ENCODE measurements around the gene MKI67. TPM values are rescaled to one million over a fixed set of nuclear protein-coding genes. Genes with fewer than 3 reads are reported as not detected.

MKI67 gene
- total RNA-seq, 3 donors from 2014 or later (not counting 1 experiment from before 2014, with no cell fraction given) = 5.3 to 10.0 (median 6.8) TPM

- no peaks in the 10 kb centered on the region for H3K9me3 Mint-ChIP-seq
- TF ChIP-seq CTCF (IDR thresholded peaks at IDR 0.05) = no peak
- H3K27ac Mint-ChIP-seq = peak overlapping the region; percentile 97 to 99
- WGBS (ENCODE audit: insufficient coverage) = 0% methylated on average over 17 of the region's 17 CpGs
- Histone ChIP-seq H3K27ac (ENCODE audit: low read length) (peak overlapping the region; percentile 96), H3K4me3 (ENCODE audit: low read length) (peak overlapping the region; percentile 61), H3K36me3 (ENCODE audit: control insufficient read depth, insufficient read depth, low read length) (peaks cover 24% of the 10 kb centered on the region), H3K4me1 (ENCODE audit: control insufficient read depth, insufficient read depth, low read length) (peaks cover 79% of the 10 kb centered on the region), H3K9me3 (ENCODE audit: control insufficient read depth, insufficient read depth, low read length) (no peaks in the 10 kb centered on the region), H3K27me3 (ENCODE audit: control insufficient read depth, insufficient read depth, low read length) (no peaks in the 10 kb centered on the region)
- peak overlapping the region; percentile 96 for H3K4me3 Mint-ChIP-seq
- ATAC-seq = peak; percentile 85 to 96 (median 88)
- H3K36me3 Mint-ChIP-seq = peaks cover 2% of the 10 kb centered on the region
- H3K27me3 Mint-ChIP-seq (ENCODE audit: low read depth in 2 of 2) = no peaks in the 10 kb centered on the region
- peak; percentile 80 to 92 for DNase-seq
- peaks cover 61 to 76% of the 10 kb centered on the region in 2 donors for H3K4me1 Mint-ChIP-seq
- intact Hi-C loops (cut with micrococcal nuclease) = loop anchor here (1.0 kb wide), 1 partner anchor 12 kb away; no protein-coding TSS in a partner anchor
Measured at GRCh38 chr10:128047351-128047750, 78.9 kb downstream of the MKI67 start.

GRCh38 chr10:128046953-128047290 lies 79.3 kb downstream of the MKI67 start:
- Mint-ChIP-seq H3K4me3 (peak overlapping the region; percentile 96), H3K27me3 (ENCODE audit: low read depth in 2 of 2) (no peaks in the 10 kb centered on the region), H3K36me3 (no peaks in the 10 kb centered on the region), H3K9me3 (no peaks in the 10 kb centered on the region), H3K27ac (peak overlapping the region; percentile 97 to 99), H3K4me1 (peaks cover 61 to 76% of the 10 kb centered on the region in 2 donors)
- Histone ChIP-seq H3K27me3 (ENCODE audit: control insufficient read depth, insufficient read depth, low read length) (no peaks in the 10 kb centered on the region), H3K36me3 (ENCODE audit: control insufficient read depth, insufficient read depth, low read length) (peaks cover 20% of the 10 kb centered on the region), H3K9me3 (ENCODE audit: control insufficient read depth, insufficient read depth, low read length) (no peaks in the 10 kb centered on the region), H3K27ac (ENCODE audit: low read length) (peak overlapping the region; percentile 96), H3K4me3 (ENCODE audit: low read length) (peak overlapping the region; percentile 61), H3K4me1 (ENCODE audit: control insufficient read depth, insufficient read depth, low read length) (peaks cover 79% of the 10 kb centered on the region)
- ATAC-seq (no peak), DNase-seq (no peak)
- no peak for TF ChIP-seq CTCF (IDR thresholded peaks at IDR 0.05)
- intact Hi-C loops (cut with micrococcal nuclease) = loop anchor here (1.0 kb wide), 1 partner anchor 12 kb away; no protein-coding TSS in a partner anchor
- 80% methylated on average over 8 of the region's 10 CpGs for WGBS (ENCODE audit: insufficient coverage)

Other genes with a start within 250 kb of the MKI67 start
- gene CLRN3, start 233.5 kb downstream of the MKI67 start, total RNA-seq = not detected
- gene PTPRE, start 219.3 kb downstream of the MKI67 start, total RNA-seq = 100 to 1,000 TPM; 274 to 280 (median 275) TPM